Esophagus squamous epithelium (tissue), 5 donors: ENCODE measurements around the gene SPAG17. TPM values are rescaled to one million over a fixed set of nuclear protein-coding genes. Genes with fewer than 3 reads are reported as not detected.

Source experiments
- DNase-seq: peaks from one replicate; lab custom pipeline; 2025; lab: John Stamatoyannopoulos, UW
- H3K27ac ChIP-seq, 4 donors: fragments of 200-600 bp; sonication (generic); one replicate each; pipeline ENCODE4 v1.5.1; 2016 to 2019; ENCODE audit warnings: mild to moderate bottlenecking in 1 of 4
- H3K27me3 ChIP-seq, 4 donors: fragments of 200-600 bp; sonication (generic); 1 replicate in 3 of 4; 2 replicates in 1 of 4; pipeline versions ENCODE4 v1.5.1 to v1.6.0; 2017 to 2021; ENCODE audit warnings: antibody characterized with exemption in 1 of 4
- H3K36me3 ChIP-seq, 3 donors: fragments of 200-600 bp; sonication (generic); one replicate each; pipeline ENCODE4 v1.5.1; 2016 to 2019
- H3K4me1 ChIP-seq, 3 donors: fragments of 200-600 bp; sonication (generic); one replicate each; pipeline ENCODE4 v1.5.1; 2017 to 2019
- H3K4me3 ChIP-seq, 4 donors: fragments of 200-600 bp; sonication (generic); 1 replicate in 3 of 4; 2 replicates in 1 of 4; pipeline ENCODE4 v1.5.1; 2016 to 2019; ENCODE audit warnings: mild to moderate bottlenecking in 2 of 4, moderate library complexity in 1 of 4
- H3K9me3 ChIP-seq, 3 donors: fragments of 200-600 bp; sonication (generic); one replicate each; pipeline ENCODE4 v1.5.1; 2016 to 2019
- CTCF ChIP-seq, 6 experiments: fragments of 450-650 bp in 4 of 6; fragments of 200-600 bp in 2 of 6; sonication (generic) in 2 of 6; IDR thresholded peaks; one replicate each; pipeline ENCODE4 v1.5.1; 2016 to 2019; ENCODE audit warnings: antibody characterized with exemption in 6 of 6, mild to moderate bottlenecking in 4 of 6, moderate library complexity in 4 of 6
- POLR2A ChIP-seq, 4 donors: fragments of 450-650 bp; IDR thresholded peaks; one replicate each; pipeline ENCODE4 v1.6.1; 2017; ENCODE audit warnings: antibody characterized with exemption in 4 of 4, mild to moderate bottlenecking in 4 of 4, moderate library complexity in 3 of 4
- WGBS, 2 donors: methylation state at CpG; one replicate each; pipeline ENCODE4 v1.1.5; 2018; 5-methylcytosine and 5-hydroxymethylcytosine counted together
- intact Hi-C: fragments of 100-400 bp; cut with DNase I; formaldehyde crosslinking; loops from one replicate; pipeline ENCODE4 v1.15.0; 2022
- total RNA-seq, 4 donors: library from RNA; depleted of rRNA; stranded (reverse); fragments of >200 nt; gene quantifications; one replicate each; pipeline ENCODE4 v1.1.0, GENCODE V29; 2016
- donor health status: DM: yes; HTN: yes; CAD: no.

SPAG17 gene
- total RNA-seq, 4 donors from 2014 or later = 8.8 to 20.9 (median 13.8) TPM

GRCh38 chr1:118047650-118048224 lies 137.3 kb downstream of the SPAG17 start:
- 83 to 100% methylated on average over 1 to 3 of the region's 3 CpGs for WGBS, 2 donors
- Histone ChIP-seq H3K27ac (no peak overlapping the region), H3K27me3 (no peaks in the 10 kb centered on the region), H3K4me1 (no peaks in the 10 kb centered on the region), H3K9me3 (no peaks in the 10 kb centered on the region), H3K36me3 (no peaks in the 10 kb centered on the region), H3K4me3 (no peak overlapping the region)
- TF ChIP-seq POLR2A (IDR thresholded peaks at IDR 0.05) (no peak), CTCF (IDR thresholded peaks at IDR 0.05) (no peak)
- no peak for DNase-seq
- intact Hi-C loops = no loop called here

- intact Hi-C loops = no loop called here
- Histone ChIP-seq H3K4me3 (no peak overlapping the region), H3K27me3 (no peaks in the 10 kb centered on the region), H3K36me3 (no peaks in the 10 kb centered on the region), H3K27ac (no peak overlapping the region), H3K9me3 (no peaks in the 10 kb centered on the region), H3K4me1 (no peaks in the 10 kb centered on the region)
- TF ChIP-seq POLR2A (IDR thresholded peaks at IDR 0.05) = no peak
- TF ChIP-seq CTCF (IDR thresholded peaks at IDR 0.05) = no peak
- no peak for DNase-seq
- WGBS, 2 donors = 93 to 100% methylated on average over 3 of the region's 3 CpGs
Observed at GRCh38 chr1:118047006-118047649, 137.9 kb downstream of the SPAG17 start.

DNA sequence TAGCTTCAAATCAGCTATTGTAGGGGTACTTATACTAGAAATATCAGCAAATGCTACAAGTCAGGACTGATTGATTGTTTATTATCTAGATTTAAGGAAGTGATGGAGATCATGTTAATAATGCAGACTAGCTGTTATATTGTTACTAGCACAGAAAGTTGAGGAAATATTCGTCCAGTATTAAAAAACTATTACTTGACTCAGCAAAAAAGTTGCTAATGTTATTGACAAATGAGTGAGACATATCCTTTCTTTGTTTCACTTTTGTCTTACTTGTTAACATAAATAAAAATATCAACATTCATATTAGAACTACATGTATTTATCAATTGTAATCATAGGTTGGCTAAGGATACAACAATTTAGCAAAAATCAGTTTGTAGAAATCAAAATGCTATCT lies 141.4 kb downstream of the SPAG17 start:
- Histone ChIP-seq H3K36me3 (no peaks in the 10 kb centered on the region), H3K9me3 (no peaks in the 10 kb centered on the region), H3K27ac (no peak overlapping the region), H3K27me3 (no peaks in the 10 kb centered on the region), H3K4me3 (no peak overlapping the region), H3K4me1 (no peaks in the 10 kb centered on the region)
- no peak for TF ChIP-seq CTCF (IDR thresholded peaks at IDR 0.05)
- no peak for TF ChIP-seq POLR2A (IDR thresholded peaks at IDR 0.05)
- WGBS, 2 donors = 58 to 63% methylated on average over 1 of the region's 1 CpG
- intact Hi-C loops = no loop called here
- DNase-seq = no peak

- Histone ChIP-seq H3K4me1 (no peaks in the 10 kb centered on the region), H3K36me3 (no peaks in the 10 kb centered on the region), H3K27ac (no peak overlapping the region), H3K27me3 (no peaks in the 10 kb centered on the region), H3K4me3 (no peak overlapping the region), H3K9me3 (no peaks in the 10 kb centered on the region)
- intact Hi-C loops = no loop called here
- DNase-seq = no peak
- WGBS, 2 donors = 48 to 80% methylated on average over 2 of the region's 2 CpGs
- TF ChIP-seq POLR2A (IDR thresholded peaks at IDR 0.05) (no peak), CTCF (IDR thresholded peaks at IDR 0.05) (no peak)
Observed at GRCh38 chr1:118042501-118042900, 142.5 kb downstream of the SPAG17 start.

DNA sequence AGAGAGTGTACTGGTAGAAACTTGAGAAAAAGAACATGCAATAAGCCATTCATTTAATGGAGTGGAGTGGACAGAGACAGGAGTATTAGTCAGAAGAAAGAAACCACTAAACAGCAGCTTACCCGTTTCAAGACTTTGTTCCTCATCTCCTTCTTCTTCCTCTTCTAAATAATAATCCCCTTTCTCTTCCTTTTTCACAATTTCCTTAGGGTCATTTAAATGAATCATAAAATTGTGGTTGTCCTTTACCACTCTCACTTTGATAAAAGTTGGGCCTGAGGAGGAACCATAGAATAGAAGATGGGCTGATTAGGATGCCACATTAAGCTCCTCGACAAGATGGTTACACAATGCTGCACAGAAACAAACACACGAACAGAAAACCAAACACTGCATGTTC lies 145.9 kb downstream of the SPAG17 start:
- DNase-seq = no peak
- TF ChIP-seq CTCF (IDR thresholded peaks at IDR 0.05) (no peak), POLR2A (IDR thresholded peaks at IDR 0.05) (no peak)
- intact Hi-C loops = no loop called here
- 44 to 49% methylated on average over 3 of the region's 3 CpGs for WGBS, 2 donors
- Histone ChIP-seq H3K4me3 (no peak overlapping the region), H3K27ac (no peak overlapping the region), H3K27me3 (no peaks in the 10 kb centered on the region), H3K36me3 (no peaks in the 10 kb centered on the region), H3K4me1 (no peaks in the 10 kb centered on the region), H3K9me3 (no peaks in the 10 kb centered on the region)
